K562 (cell line): ENCODE results near the gene DELE1. TPM values are rescaled to one million over a fixed set of nuclear protein-coding genes. Genes with fewer than 3 reads are reported as not detected.

ENCODE experiments used
- JUND ChIP-seq, 2 experiments: IDR thresholded peaks; 2 replicates in 1 of 2; 3 replicates in 1 of 2; pipeline ENCODE4 v1.6.1; 2011; ENCODE audit warnings: borderline replicate concordance in 2 of 2, low read depth in 2 of 2, low read length in 2 of 2, improper control_type of control experiment in 1 of 2, missing biosample characterization in 1 of 2, missing genetic modification characterization in 1 of 2, missing genetic modification reagents in 1 of 2
- RFX1 ChIP-seq: fragments of 450-650 bp; IDR thresholded peaks from 2 replicates; pipeline ENCODE4 v1.6.1; 2016; ENCODE audit warnings: mild to moderate bottlenecking, moderate library complexity
- SMC3 ChIP-seq: conservative IDR thresholded peaks from 2 replicates; pipeline ENCODE4 v1.6.1; 2011; ENCODE audit warnings: low read depth, low read length, improper control_type of control experiment; ENCODE audit not compliant: insufficient read depth
- ZNF3 ChIP-seq: fragments of 250-450 bp; sonication (Bioruptor Pico); IDR thresholded peaks from 2 replicates; pipeline ENCODE4 v1.5.0; 2021; ENCODE audit warnings: mild to moderate bottlenecking, moderate library complexity
- polyA plus RNA-seq, 8 experiments: library from polyadenylated mRNA; depleted of rRNA in 4 of 8; stranded (reverse) in 5 of 8; unstranded in 3 of 8; fragments of >200 nt; fragmentation: Nextera tagmentation in 2 of 8; fragmentation: Illumina TruSeq in 1 of 8; extraction: Ambion mirVana in 2 of 8; extraction: Trizol in 1 of 8; gene quantifications; 2 replicates each; pipeline versions ENCODE4 v1.2.1 to v1.2.3, GENCODE V29; 2011 to 2014; ENCODE audit warnings: inconsistent platforms in 1 of 8, missing spikeins in 1 of 8
- total RNA-seq, 7 experiments: library from RNA; depleted of rRNA in 6 of 7; stranded (reverse); fragments of >200 nt in 6 of 7; fragmentation: Illumina TruSeq in 2 of 7; extraction: Trizol in 2 of 7; gene quantifications; 2 replicates each; pipeline versions ENCODE4 v1.2.1 to v1.2.3, GENCODE V29; 2011 to 2021; ENCODE audit warnings: low replicate concordance in 1 of 7
- TF ChIP-seq, protein P1 (sequence below), 3 experiments: IDR thresholded peaks in 2 of 3; conservative IDR thresholded peaks in 1 of 3; 2 replicates each; pipeline ENCODE4 v1.5.1; 2011 to 2012; ENCODE audit warnings: low read length in 3 of 3, mild to moderate bottlenecking in 3 of 3, control low read depth in 2 of 3, improper control_type of control experiment in 1 of 3, inconsistent platforms in 1 of 3, low read depth in 1 of 3, mixed read lengths in 1 of 3, moderate library complexity in 1 of 3; ENCODE audit not compliant: insufficient read depth in 2 of 3
- TF ChIP-seq, protein P2 (sequence below): fragments of 450-650 bp; formaldehyde crosslinking; IDR thresholded peaks from 2 replicates; pipeline ENCODE4 v1.4.0; 2020; ENCODE audit warnings: mild to moderate bottlenecking, moderate library complexity
- TF ChIP-seq, protein P3 (sequence below), 2 experiments: fragments of 450-650 bp; formaldehyde crosslinking in 1 of 2; IDR thresholded peaks; 2 replicates each; pipeline versions ENCODE4 v1.4.0 to v1.6.1; 2014 to 2020; ENCODE audit warnings: mild to moderate bottlenecking in 2 of 2, borderline replicate concordance in 1 of 2, low read depth in 1 of 2
- TF ChIP-seq, protein P4 (sequence below): sonication (generic); formaldehyde crosslinking; IDR thresholded peaks from 2 replicates; pipeline ENCODE4 v1.8.0; 2022; ENCODE audit warnings: missing genetic modification reagents, mild to moderate bottlenecking, borderline replicate concordance

DELE1 gene
- total and polyA plus RNA-seq, 9 of the 15 experiments (the other 6 are each of a cell fraction or from before 2014, with no cell fraction given) = 16.6 to 74.4 (median 49.8) TPM

DNA sequence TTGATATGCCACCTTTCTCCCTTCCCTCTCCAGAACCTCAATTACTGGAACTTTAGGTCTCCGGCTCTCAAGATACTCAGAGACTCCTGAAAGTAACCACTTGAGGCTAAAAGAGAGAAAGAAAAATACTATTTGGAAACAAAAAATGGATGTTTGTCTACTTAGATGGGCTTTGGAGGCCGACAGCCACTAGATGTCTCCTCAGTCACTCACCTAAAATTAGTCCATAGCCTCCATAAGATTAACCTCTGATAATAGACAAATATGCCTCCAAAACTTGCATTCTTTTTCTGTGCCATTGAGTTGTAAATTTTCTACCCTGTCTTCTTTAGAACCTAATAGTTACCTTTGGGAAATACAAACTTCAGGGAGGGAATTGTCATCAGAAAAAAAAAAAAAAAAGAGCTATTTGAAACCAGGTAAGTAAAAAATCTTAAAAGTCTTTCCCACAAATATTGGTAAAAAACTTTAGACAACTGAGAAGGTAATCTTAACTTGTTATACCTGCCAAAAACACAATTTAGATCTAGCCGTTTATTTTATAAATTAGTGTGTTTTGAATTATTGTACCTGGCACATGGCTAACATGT lies 34.3 kb upstream of the DELE1 start (continued):
- TF ChIP-seq, protein P1, sequence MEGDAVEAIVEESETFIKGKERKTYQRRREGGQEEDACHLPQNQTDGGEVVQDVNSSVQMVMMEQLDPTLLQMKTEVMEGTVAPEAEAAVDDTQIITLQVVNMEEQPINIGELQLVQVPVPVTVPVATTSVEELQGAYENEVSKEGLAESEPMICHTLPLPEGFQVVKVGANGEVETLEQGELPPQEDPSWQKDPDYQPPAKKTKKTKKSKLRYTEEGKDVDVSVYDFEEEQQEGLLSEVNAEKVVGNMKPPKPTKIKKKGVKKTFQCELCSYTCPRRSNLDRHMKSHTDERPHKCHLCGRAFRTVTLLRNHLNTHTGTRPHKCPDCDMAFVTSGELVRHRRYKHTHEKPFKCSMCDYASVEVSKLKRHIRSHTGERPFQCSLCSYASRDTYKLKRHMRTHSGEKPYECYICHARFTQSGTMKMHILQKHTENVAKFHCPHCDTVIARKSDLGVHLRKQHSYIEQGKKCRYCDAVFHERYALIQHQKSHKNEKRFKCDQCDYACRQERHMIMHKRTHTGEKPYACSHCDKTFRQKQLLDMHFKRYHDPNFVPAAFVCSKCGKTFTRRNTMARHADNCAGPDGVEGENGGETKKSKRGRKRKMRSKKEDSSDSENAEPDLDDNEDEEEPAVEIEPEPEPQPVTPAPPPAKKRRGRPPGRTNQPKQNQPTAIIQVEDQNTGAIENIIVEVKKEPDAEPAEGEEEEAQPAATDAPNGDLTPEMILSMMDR (IDR thresholded peaks at IDR 0.05 in 2 of 3, conservative IDR thresholded peaks at IDR 0.05 in 1 of 3; ENCODE audit: insufficient read depth in 2 of 3, low read depth in 1 of 3, low read length in 3 of 3) = peak; percentile 36 to 79 (median 54); a peak in 5 of 6 replicates
- TF ChIP-seq, protein P2, sequence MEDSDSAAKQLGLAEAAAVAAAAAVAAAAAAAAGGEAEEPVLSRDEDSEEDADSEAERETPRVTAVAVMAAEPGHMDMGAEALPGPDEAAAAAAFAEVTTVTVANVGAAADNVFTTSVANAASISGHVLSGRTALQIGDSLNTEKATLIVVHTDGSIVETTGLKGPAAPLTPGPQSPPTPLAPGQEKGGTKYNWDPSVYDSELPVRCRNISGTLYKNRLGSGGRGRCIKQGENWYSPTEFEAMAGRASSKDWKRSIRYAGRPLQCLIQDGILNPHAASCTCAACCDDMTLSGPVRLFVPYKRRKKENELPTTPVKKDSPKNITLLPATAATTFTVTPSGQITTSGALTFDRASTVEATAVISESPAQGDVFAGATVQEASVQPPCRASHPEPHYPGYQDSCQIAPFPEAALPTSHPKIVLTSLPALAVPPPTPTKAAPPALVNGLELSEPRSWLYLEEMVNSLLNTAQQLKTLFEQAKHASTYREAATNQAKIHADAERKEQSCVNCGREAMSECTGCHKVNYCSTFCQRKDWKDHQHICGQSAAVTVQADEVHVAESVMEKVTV (CRISPR knock-in tag) = peak; percentile 52; the same call in 1 of the 2 replicates
- TF ChIP-seq ZNF3 (no peak), JUND (IDR thresholded peaks at IDR 0.05; ENCODE audit: borderline replicate concordance, low read depth, low read length) (no peak), JUND (tag; IDR thresholded peaks at IDR 0.05; ENCODE audit: borderline replicate concordance, low read depth, low read length) (no peak), RFX1 (no peak), SMC3 (peak; percentile 50; the same call in 1 of the 2 replicates)
- TF ChIP-seq, protein P3, sequence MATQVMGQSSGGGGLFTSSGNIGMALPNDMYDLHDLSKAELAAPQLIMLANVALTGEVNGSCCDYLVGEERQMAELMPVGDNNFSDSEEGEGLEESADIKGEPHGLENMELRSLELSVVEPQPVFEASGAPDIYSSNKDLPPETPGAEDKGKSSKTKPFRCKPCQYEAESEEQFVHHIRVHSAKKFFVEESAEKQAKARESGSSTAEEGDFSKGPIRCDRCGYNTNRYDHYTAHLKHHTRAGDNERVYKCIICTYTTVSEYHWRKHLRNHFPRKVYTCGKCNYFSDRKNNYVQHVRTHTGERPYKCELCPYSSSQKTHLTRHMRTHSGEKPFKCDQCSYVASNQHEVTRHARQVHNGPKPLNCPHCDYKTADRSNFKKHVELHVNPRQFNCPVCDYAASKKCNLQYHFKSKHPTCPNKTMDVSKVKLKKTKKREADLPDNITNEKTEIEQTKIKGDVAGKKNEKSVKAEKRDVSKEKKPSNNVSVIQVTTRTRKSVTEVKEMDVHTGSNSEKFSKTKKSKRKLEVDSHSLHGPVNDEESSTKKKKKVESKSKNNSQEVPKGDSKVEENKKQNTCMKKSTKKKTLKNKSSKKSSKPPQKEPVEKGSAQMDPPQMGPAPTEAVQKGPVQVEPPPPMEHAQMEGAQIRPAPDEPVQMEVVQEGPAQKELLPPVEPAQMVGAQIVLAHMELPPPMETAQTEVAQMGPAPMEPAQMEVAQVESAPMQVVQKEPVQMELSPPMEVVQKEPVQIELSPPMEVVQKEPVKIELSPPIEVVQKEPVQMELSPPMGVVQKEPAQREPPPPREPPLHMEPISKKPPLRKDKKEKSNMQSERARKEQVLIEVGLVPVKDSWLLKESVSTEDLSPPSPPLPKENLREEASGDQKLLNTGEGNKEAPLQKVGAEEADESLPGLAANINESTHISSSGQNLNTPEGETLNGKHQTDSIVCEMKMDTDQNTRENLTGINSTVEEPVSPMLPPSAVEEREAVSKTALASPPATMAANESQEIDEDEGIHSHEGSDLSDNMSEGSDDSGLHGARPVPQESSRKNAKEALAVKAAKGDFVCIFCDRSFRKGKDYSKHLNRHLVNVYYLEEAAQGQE (IDR thresholded peaks at IDR 0.05; ENCODE audit: borderline replicate concordance) = peak; percentile 75; the same call in 1 of the 2 replicates
- TF ChIP-seq, protein P3 (CRISPR knock-in tag; IDR thresholded peaks at IDR 0.05; ENCODE audit: low read depth) = no peak
- TF ChIP-seq, protein P4, sequence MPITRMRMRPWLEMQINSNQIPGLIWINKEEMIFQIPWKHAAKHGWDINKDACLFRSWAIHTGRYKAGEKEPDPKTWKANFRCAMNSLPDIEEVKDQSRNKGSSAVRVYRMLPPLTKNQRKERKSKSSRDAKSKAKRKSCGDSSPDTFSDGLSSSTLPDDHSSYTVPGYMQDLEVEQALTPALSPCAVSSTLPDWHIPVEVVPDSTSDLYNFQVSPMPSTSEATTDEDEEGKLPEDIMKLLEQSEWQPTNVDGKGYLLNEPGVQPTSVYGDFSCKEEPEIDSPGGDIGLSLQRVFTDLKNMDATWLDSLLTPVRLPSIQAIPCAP (CRISPR knock-in tag) = no peak
